ENCODE measurements around the gene RAPGEF2. TPM values are rescaled to one million over a fixed set of nuclear protein-coding genes. Genes with fewer than 3 reads are reported as not detected.

RAPGEF2 gene
- polyA plus RNA-seq, 1 donor (not counting 4 experiments of a cell fraction or from before 2014, with no cell fraction given) = 23.8 TPM

GRCh38 chr4:159386620-159387019 is 283.7 kb downstream of the RAPGEF2 start:
- TF ChIP-seq CTCF (optimal IDR thresholded peaks at IDR 0.05 in 1 of 3, IDR thresholded peaks at IDR 0.05 in 1 of 3, conservative IDR thresholded peaks at IDR 0.05 in 1 of 3; ENCODE audit: extremely low read depth in 1 of 3, insufficient read depth in 2 of 3, low read length in 3 of 3) = no peak
- TF ChIP-seq EZH2 (IDR thresholded peaks at IDR 0.05; ENCODE audit: low read length) = no peak
- no peak overlapping the region for H3K4me3 ChIP-seq (ENCODE audit: control insufficient read depth in 2 of 3, extremely low read depth in 1 of 3, insufficient read depth in 2 of 3, low read depth in 1 of 3, low read length in 3 of 3)
- no peak overlapping the region for H3K9ac ChIP-seq (ENCODE audit: control insufficient read depth, extremely low read depth, insufficient read depth, low read length)
- H2AFZ ChIP-seq (ENCODE audit: control insufficient read depth, low read length) = no peak overlapping the region
- no peaks in the 10 kb centered on the region for H3K9me3 ChIP-seq (ENCODE audit: control insufficient read depth, low read depth, low read length)
- H3K9me1 ChIP-seq (ENCODE audit: control insufficient read depth, extremely low read depth, insufficient read depth, low read length) = no peaks in the 10 kb centered on the region
- H3K4me2 ChIP-seq (ENCODE audit: control insufficient read depth, extremely low read depth, insufficient read depth, low read depth, low read length) = no peak overlapping the region
- FAIRE-seq (no peak), DNase-seq (ENCODE audit: low read depth, low spot score) (no peak)
- no peaks in the 10 kb centered on the region for H3K36me3 ChIP-seq (ENCODE audit: control insufficient read depth in 2 of 2, extremely low read depth in 1 of 2, insufficient read depth in 2 of 2, low read length in 2 of 2)
- H3K4me1 ChIP-seq (ENCODE audit: control insufficient read depth, extremely low read depth, insufficient read depth, low read length) = peaks cover 9% of the 10 kb centered on the region
- H3K27ac ChIP-seq (ENCODE audit: control insufficient read depth, insufficient read depth, low read length) = no peak overlapping the region
- no peaks in the 10 kb centered on the region for H3K79me2 ChIP-seq (ENCODE audit: control insufficient read depth, insufficient read depth, low read length)
- dilution Hi-C loops (cut with MboI; ENCODE audit: extremely low pct_ligation_motif_present, low sequenced_read_pairs) = no loop called here
- no peaks in the 10 kb centered on the region for H3K27me3 ChIP-seq (ENCODE audit: control insufficient read depth, extremely low read depth, insufficient read depth, low read length)
- H4K20me1 ChIP-seq (ENCODE audit: control insufficient read depth, extremely low read depth, insufficient read depth, low read length) = no peaks in the 10 kb centered on the region

GRCh38 chr4:159389756-159390155 is 286.9 kb downstream of the RAPGEF2 start:
- Histone ChIP-seq H3K9me3 (ENCODE audit: control insufficient read depth, low read depth, low read length) (no peaks in the 10 kb centered on the region), H3K36me3 (ENCODE audit: control insufficient read depth in 2 of 2, extremely low read depth in 1 of 2, insufficient read depth in 2 of 2, low read length in 2 of 2) (no peaks in the 10 kb centered on the region), H3K9me1 (ENCODE audit: control insufficient read depth, extremely low read depth, insufficient read depth, low read length) (no peaks in the 10 kb centered on the region), H2AFZ (ENCODE audit: control insufficient read depth, low read length) (no peak overlapping the region), H3K4me3 (ENCODE audit: control insufficient read depth in 2 of 3, extremely low read depth in 1 of 3, insufficient read depth in 2 of 3, low read depth in 1 of 3, low read length in 3 of 3) (no peak overlapping the region), H3K79me2 (ENCODE audit: control insufficient read depth, insufficient read depth, low read length) (no peaks in the 10 kb centered on the region), H3K4me2 (ENCODE audit: control insufficient read depth, extremely low read depth, insufficient read depth, low read depth, low read length) (no peak overlapping the region), H3K27me3 (ENCODE audit: control insufficient read depth, extremely low read depth, insufficient read depth, low read length) (no peaks in the 10 kb centered on the region), H3K4me1 (ENCODE audit: control insufficient read depth, extremely low read depth, insufficient read depth, low read length) (peaks cover 10% of the 10 kb centered on the region), H3K27ac (ENCODE audit: control insufficient read depth, insufficient read depth, low read length) (no peak overlapping the region), H4K20me1 (ENCODE audit: control insufficient read depth, extremely low read depth, insufficient read depth, low read length) (no peaks in the 10 kb centered on the region), H3K9ac (ENCODE audit: control insufficient read depth, extremely low read depth, insufficient read depth, low read length) (no peak overlapping the region)
- dilution Hi-C loops (cut with MboI; ENCODE audit: extremely low pct_ligation_motif_present, low sequenced_read_pairs) = no loop called here
- TF ChIP-seq CTCF (optimal IDR thresholded peaks at IDR 0.05 in 1 of 3, IDR thresholded peaks at IDR 0.05 in 1 of 3, conservative IDR thresholded peaks at IDR 0.05 in 1 of 3; ENCODE audit: extremely low read depth in 1 of 3, insufficient read depth in 2 of 3, low read length in 3 of 3) = no peak
- no peak for TF ChIP-seq EZH2 (IDR thresholded peaks at IDR 0.05; ENCODE audit: low read length)
- FAIRE-seq (no peak), DNase-seq (ENCODE audit: low read depth, low spot score) (no peak)

Data from keratinocyte (primary cell).